CMK (cell line): Measurements from ENCODE around the gene COL28A1.
"Not testable (repeated sequence)": the region's sequence is repeated elsewhere in the genome, so short reads cannot be mapped to it uniquely, and the experiment has no call there.

Experiments
- DNase-seq: peaks from one replicate; pipeline ENCODE4 v3.0.0-alpha.2; 2010; ENCODE audit warnings: low read depth

Gene COL28A1

DNA sequence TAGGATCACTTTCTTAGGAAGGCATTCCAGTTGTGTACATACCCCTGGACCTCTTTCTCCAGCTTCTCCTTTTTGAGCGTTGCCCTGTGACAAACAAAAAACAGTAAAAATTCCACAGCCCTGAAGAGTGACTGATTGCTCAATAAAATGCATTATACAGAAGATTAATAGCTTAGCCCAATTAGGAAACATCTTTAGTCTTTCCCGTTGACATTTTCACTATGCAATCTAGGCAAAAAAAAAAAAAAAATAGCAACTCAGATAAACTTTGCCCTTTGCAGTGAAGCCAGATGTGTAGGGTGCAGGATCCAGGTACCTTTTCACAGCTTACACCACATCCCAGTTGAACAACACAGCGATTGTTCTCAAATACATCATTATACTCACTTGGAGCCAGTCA lies 17.9 kb downstream of the COL28A1 start:
- no peak for DNase-seq

DNA sequence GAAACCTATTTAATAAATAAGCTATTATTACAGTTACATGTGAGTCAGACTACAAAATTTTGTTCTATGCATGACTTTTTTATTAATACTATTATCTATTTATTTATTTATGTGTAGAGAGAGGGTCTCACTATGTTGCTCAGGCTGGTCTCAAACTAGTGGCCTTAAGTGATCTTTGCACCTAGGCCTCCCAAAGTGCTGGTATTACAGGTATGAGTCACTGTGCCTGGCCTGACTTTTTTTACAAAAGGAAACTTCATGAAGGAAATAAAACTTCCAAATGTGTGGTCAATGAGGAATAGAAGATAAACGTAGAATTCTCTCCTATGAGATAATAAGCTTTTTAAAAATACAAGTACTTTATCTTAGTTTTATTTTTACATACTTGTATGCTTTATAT lies 19.0 kb downstream of the COL28A1 start:
- no peak for DNase-seq

DNA sequence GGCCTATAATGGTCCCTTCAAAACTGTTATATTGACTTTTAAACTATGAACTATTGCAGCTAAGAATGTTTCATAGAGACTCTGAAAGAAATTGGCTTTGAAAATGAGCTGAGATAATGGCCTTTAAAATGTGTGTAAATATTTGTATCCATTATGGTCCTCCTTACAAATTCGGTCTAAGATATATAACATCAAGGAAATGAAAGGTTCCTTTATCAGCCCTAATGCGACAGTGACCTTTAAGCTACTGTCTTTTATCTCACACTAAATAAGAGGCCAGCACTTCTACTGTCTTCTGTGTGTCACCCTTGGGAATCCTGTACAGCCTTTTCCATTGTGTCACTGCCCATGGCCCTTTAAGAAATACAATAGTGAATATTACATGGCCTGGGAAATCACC lies 19.5 kb downstream of the COL28A1 start:
- no peak for DNase-seq

DNA sequence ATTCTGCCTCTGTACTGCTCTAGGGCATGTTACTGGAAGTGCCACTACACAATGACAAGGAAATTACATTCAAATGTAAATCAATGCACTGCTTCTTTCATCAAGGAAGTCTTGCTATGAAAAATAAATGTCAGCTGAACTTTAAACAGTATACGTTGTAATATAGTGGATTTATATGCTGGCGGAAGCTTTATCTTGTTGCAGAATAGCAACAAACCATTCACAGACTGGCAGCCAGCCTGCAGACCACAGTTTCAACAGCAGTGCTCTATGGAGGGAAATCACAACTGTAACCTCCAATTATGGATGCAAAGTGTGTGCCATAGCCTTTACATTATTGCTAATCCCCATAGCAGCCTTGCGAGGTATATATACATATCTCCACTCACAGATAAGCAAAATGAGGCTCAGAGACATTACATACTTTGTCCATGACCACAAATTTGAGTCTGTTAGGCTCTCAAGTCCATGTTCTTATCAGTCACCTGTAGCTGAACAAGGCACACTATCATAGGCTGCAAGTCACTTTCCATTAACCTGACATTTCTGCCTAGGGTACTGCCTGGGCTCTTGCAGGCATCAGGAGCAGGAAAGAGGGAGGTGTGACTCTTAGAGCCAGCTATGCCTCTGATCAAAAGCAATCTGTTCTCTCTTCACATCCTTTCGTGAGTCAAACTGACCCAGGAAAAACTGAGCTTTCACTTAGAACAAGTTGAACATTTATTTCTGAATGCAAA lies 22.6 kb downstream of the COL28A1 start:
- DNase-seq, result no peak

DNA sequence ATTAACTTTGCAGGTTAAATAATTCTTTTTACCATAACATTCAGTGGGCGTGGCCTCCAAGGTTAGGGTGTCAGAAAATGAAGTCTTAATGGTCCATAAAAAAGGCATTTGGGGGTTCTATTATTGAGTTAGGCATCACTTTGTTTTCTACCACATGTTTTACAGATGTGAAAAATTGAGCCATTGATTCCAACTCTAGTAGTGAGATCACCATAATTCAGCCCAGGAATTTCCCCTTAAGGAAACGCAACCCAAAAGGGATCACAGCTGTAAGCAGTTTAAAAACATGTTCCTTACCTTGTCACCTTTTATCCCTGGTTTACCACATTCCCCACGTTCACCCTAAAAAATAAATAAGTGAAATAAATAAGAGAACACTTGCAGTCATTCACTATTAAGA lies 24.9 kb downstream of the COL28A1 start:
- no peak for DNase-seq

DNA sequence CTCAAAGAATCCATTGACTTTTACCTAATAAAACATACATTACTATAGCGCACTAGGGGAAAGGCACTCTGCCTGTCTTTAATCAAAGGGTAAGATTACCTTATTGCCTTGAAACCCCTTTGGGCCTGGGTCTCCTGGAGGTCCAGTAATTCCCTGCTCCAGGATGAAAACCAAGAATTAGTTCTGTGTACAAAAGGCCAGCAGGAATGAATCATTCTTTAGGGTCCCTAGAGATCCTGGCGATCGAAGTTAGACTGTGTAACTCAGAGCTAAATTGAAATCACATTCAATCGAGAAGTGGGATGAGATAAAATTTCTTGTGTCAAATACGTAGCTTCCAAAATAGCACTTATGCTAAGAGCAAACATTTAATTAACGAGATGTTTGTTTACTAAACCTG lies 29.8 kb downstream of the COL28A1 start:
- no peak for DNase-seq

DNA sequence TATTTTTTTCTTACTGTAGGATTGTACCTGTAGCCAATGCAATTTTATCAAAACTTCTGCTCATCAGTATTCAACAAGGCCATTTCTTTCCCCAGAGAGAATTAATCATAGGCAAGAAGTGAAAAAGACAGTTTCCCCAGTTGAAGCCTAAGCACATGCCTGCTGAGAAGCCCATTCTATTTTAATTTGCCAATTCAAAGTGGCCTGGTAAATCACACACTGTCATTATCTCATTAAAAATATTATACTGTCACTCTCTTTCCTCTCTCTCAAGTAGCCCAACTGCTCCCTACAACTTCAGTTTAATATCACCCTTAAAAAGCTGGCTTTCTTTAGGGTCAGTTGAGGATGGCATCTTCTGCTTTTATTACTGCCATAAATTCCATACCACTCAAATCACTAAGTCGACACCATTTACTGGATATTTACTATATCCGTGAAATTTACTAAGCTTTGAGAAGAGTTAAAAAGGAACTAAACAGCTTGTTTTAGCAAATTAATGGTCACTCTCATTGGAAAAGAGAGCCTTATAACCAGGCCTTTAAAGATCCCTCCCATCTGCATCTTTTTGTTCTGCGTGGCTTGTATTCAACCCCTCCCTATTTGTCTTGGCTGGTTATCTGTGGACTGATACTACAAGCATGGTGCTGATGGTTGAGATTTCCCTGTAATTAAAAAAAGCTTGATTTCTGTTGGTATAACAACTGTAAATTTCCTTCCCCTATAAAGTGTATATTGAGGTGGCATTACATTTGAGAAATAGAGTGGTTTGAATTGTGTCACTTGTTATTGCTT lies 30.6 kb downstream of the COL28A1 start:
- no peak for DNase-seq

DNA sequence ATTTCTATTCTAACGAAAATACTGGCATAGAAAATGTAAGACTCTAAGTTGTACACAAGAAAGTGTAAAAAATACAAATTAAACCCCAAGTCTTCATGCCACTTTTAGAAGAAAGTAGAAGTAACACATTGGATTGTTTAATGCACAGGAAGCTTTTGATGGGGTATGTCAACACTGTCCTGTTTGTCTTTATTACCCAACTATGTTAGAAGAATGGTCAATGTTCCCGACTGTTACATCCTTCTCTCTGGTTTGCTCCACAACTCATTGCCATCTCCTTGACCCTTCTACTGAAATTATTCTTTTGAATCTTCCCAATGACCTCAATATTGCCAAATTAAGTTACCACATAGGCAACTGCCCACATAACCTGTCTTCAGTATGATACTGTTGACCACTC lies 35.8 kb downstream of the COL28A1 start:
- no peak for DNase-seq

DNA sequence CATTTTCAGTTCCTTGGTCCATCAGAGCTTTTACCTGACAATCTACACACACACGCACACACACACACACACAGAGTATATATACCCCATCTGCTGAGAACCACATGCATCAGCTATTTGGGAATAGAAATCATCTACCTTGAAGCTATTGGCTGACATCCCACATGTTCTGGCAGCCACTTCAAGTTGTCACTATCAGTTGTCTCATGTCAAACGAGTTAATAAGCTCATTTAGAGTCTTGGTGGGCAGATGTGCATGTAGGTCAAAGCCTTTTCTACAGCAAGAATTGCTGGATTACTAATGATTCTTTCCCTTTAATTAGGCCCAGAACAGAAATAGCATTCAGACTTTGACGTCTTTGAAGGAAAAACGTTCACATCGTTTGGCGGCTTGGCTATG lies 36.8 kb downstream of the COL28A1 start:
- DNase-seq, result no peak

DNA sequence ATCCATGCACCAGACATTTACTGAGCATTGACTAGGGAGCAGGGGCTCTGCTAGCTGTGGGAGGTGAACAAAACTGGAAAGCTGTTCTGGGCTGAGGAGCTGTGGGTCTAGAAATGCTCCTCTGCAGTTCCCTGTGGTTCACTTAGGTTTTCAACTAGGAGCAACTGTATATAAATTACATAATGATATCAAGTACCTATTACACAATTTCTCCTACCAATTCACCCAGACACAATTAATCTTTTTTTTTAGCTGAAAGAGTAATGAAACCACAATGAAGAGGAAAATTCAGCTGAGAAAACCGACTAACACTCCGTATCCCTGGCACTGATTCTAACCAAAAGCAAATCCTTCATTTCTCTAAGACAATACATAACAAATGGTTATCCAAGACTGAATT lies 39.4 kb downstream of the COL28A1 start:
- DNase-seq, result no peak

DNA sequence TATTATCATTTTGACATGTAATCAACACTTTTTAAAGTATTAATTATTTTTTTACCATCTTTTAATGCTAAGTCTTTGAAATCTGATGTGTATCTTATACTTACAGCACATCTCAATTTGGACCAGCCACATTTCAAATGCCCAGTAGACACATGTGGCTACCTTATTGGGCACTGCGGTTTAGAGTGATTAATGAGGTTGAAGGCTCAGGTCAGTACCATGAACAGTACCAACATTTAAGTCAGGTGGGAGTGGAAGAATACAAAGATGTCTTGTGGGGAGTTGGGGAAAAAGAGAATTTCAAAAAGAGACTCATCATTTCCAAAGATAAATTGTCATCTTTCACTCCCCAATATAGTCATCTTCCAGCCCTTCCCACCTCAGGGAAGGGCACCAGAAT lies 40.5 kb downstream of the COL28A1 start:
- no peak for DNase-seq

DNA sequence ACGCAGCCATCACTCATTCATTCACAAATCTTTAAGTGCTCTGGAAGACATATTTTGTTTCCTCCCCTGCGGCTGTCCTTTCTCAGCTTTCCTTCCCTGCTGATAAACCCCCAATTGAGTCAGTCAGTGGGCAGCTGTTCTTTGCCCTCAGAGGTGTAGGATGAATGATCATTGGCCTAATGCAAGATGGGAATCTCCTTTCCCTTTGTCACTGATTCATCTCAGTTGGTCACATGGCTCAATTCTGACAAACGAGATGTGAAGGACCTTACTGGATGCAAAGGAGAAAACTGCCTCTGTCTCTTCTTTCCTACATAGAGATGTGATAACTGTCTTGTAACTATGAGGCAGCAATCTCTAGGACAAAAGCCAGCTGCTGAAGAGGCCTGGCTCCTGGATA lies 44.6 kb downstream of the COL28A1 start:
- DNase-seq, result no peak

DNA sequence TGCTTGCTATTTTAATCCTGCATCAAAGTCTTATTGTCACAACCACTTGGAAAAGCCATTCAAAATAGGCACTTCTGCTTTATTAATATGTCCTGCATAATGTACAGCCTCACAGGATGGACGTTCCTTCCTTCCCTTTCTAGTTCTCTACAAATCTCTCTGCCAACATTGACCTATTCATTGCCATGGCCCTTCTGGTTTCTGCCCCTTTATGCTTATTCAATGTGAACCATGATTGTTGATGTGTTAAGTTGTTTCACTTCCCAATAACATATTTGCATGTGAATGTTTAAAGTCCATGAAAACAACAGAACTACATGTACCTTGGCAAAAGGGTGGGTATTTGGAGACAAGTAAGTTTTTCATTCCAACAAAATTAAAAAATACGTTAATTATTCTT lies 45.7 kb downstream of the COL28A1 start:
- DNase-seq, result no peak

DNA sequence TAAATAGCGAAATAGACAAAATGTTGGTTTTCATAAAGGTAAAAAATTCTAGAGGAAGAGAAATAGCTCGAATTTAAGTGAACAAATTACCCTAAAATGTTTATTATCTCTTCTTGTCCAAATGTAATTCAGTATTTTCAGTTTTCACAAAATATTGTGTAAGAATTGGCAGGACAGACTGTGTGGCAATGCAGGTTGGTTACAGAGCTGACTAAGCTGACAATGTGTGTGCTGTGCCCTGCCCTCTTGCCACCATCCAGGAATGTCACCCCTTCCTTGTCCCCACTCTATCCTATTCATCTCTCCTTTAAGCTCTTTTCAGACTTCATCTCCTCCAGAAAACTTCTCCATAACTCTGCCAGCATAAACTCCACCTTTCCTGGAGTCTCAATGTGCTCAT lies 46.1 kb downstream of the COL28A1 start:
- no peak for DNase-seq

DNA sequence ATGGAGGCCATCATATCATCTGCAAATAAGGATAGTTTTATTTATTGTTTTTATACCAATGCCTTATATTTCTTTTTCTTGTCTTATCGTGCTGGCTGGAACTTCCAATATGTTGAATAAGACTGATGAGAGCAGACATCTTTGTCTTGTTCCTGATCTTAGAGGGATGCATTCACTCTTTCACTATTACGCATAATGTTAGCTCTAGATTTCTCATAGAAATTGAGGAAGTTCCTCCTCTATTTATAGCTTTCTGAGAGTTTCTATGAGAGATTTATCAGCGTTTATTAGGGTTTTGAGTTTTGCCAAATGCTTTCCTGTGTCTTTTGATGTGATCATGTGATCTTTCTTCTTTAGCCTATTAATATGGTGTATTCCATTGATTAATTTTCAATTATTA lies 49.3 kb downstream of the COL28A1 start:
- DNase-seq, result no peak

DNA sequence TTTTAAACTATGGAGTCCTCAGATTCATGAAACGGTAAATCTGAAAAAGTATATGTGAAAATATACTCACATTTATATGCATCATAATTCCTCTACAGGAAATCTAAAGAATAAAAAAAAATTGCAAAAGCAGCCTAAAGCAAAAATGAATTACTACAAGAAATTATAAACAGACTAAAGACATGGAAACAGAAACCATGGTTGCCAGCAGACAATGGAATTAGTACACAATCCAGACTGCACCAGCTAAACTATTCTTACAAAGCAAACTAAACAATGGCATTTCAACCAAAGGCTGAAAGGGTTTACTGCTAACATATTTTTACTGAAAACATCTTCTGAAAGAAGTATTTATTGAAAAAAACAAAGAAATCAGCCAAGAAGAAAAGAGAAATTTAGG lies 51.6 kb downstream of the COL28A1 start:
- DNase-seq, result no peak

DNA sequence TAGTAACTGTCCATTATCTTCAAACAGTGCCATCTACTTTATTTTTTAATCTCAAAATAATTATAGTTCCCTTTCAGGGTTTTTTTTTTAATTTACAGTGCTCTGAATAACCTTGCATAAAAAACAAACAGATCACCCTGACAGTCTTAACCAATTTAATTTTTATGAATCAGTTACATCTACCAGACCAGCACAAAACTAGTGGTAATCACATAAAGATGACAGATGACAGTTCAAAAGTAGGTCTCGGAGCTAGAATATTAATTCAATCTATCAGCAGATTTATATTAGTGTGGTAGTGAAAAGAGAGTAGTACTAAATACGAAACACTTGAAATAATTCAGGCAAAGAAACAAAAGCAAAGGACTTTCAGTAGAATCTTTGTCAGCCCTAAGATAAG lies 53.9 kb downstream of the COL28A1 start:
- no peak for DNase-seq

DNA sequence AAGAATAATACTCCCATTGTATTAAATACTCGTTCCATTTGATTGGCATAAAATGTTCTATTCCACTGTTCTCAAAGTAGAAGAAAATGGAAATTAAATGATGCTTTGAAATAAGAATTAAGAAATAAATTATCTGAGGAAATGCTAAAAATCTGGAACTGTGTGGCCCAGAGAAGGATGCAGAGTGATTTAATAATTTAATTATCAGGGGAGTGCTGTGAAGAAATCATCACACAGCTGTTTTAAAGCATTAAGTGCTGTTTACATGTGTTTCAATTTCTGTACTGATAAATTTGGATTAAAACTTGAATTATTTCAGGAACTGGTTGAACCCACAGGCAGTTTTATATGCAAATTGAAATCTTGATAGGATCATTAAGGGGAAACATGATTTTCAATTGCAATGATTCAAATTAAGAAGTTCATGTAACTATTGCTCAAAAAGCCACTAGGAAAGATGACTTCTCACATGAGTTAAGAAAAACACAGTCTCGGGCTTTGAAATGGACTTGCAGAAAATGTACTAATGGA lies 56.3 kb downstream of the COL28A1 start:
- no peak for DNase-seq

DNA sequence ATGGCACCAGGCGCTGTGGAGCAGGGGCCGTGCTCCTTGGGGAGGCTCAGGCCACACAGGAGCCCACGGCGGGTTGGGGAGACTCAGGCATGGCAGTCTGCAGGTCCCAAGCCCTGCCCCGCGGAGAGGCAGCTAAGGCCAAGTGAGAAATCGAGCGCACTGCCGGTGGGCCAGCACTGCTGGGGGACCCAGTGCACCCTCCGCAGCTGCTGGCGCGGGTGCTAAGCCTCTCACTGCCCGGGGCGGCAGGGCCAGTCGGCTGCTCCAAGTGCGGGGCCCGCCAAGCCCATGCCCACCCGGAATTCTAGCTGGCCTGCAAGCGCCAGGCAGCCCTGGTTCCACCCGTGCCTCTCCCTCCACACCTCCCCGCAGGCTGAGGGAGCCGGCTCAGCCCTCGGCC lies 57.1 kb downstream of the COL28A1 start:
- no peak for DNase-seq

DNA sequence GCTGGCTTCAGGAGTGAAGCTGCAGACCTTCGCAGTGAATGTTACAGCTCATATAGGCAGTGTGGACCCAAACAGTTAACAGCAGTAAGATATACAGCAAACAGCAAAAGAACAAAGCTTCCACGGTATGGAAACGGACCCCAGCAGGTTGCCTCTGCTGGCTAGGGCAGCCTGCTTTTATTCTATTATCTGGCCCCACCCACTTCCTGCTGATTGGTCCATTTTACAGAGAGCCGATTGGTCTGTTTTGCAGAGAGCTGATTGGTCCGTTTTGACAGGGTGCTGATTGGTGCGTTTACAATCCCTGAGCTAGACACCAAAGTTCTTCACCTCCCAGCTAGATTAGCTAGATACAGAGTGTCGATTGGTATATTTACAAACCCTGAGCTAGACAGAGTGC lies 58.0 kb downstream of the COL28A1 start:
- not testable (repeated sequence) for DNase-seq

DNA sequence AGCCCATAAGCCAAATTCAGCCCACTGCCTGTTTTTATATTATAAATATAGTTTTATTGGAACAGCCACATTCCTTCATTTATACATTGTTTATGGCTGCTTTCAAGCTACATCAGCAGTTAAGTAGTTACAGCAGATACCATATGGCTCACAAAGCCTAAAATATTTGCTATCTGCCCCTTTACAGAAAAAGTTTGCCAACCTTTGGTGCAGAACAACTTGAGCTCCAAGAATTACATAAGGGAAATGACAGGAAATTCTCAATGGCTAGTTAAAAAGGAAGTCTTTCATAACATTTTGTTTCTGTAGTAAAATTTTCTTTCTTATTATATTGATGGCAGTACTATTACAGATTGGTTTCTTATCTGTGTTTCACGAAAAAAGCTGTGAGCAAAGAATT lies 59.3 kb downstream of the COL28A1 start:
- DNase-seq, result no peak

DNA sequence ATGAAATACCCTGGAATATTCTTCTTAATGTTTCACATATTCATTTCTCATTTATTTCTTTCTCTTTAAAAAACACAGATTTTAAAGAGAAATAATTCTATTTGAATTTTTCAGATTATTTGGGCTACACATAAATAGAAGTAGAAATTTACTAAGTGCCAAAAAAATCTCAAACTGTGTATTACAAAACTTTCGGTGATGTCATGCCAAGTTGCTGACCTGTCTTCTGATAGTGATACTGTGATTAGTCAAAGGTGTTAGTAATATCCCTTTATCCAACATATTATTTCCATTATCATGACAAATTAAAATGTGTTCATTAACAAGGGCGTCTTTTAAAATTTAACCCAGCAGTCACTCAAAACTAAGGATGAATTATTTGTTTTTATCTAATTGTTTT lies 60.1 kb downstream of the COL28A1 start:
- no peak for DNase-seq

DNA sequence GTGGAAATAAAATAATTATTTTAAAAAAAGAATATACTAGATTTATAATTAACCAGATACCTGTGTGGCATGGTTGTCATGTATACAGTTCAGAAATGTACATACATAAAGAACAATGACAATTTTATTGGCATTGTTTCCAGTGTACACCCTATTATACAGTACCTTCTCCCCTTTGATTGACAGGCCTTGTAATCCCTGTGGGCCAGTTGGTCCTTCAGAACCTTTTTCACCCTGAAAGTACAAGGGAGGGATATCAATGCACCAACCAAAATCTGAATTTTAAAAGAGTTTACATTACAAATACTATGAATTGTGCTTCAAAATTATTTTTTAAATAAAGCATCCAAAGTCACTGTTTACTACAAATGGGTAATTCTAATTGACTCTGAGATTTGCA lies 61.2 kb downstream of the COL28A1 start:
- DNase-seq, result no peak
